MM.1S (cell line): Measurements from ENCODE around the gene ABCC1.

Experiments used
- CTCF ChIP-seq: fragments of 300-600 bp; sonication (generic); IDR thresholded peaks from 2 replicates; pipeline ENCODE4 v1.5.1; 2016; ENCODE audit warnings: antibody characterized with exemption, low read length, mixed read lengths
- EZH2 ChIP-seq: fragments of 300-600 bp; sonication (generic); optimal IDR thresholded peaks from 2 replicates; pipeline ENCODE3; 2017; ENCODE audit warnings: low read depth, mild to moderate bottlenecking, antibody characterized with exemption, low read length, mixed read lengths
- EZH2phosphoT487 ChIP-seq: fragments of 300-600 bp; sonication (generic); IDR thresholded peaks from 2 replicates; pipeline ENCODE4 v1.6.1; 2018; ENCODE audit warnings: antibody characterized with exemption, low read length

- TF ChIP-seq EZH2: no peak
- no peak for TF ChIP-seq CTCF
- TF ChIP-seq EZH2phosphoT487: no peak
Measured at GRCh38 chr16:16108759-16109158, 159.3 kb downstream of the ABCC1 start.
